SK-N-MC (cell line): ENCODE results near the gene ZNF317.

Source experiments
- DNase-seq: peaks from one replicate; pipeline ENCODE4 v3.0.0-alpha.2; 2011; ENCODE audit warnings: low read depth, low spot score
- H3K27ac ChIP-seq: fragments of 200-600 bp; sonication (generic); 2 replicates; pipeline ENCODE4 v1.5.1; 2016; ENCODE audit warnings: mixed run types
- H3K36me3 ChIP-seq: fragments of 200-600 bp; sonication (generic); 2 replicates; pipeline ENCODE4 v1.6.1; 2017; ENCODE audit warnings: antibody characterized with exemption, low read length, mixed read lengths; ENCODE audit not compliant: insufficient read depth
- H3K4me3 ChIP-seq: fragments of 200-600 bp; sonication (generic); 2 replicates; pipeline ENCODE4 v1.5.1; 2016
- H3K9ac ChIP-seq: fragments of 200-600 bp; sonication (generic); 2 replicates; pipeline ENCODE4 v1.8.0; 2017; ENCODE audit warnings: mixed run types, mixed read lengths; ENCODE audit not compliant: insufficient read length
- H3K9me3 ChIP-seq: fragments of 200-600 bp; sonication (generic); 2 replicates; pipeline ENCODE4 v1.6.1; 2017; ENCODE audit warnings: low read depth, mild to moderate bottlenecking, antibody characterized with exemption, low read length, moderate library complexity, mixed read lengths
- EZH2 ChIP-seq: fragments of 200-600 bp; sonication (generic); IDR thresholded peaks from one replicate; pipeline ENCODE4 v1.6.1; 2017; ENCODE audit warnings: antibody characterized with exemption
- FOXP2 ChIP-seq: optimal IDR thresholded peaks from 2 replicates; pipeline ENCODE3; 2011; ENCODE audit warnings: mild to moderate bottlenecking, moderate library complexity; ENCODE audit not compliant: insufficient read depth; ENCODE audit errors: extremely low read length, control extremely low read depth
- POLR2AphosphoS5 ChIP-seq: IDR thresholded peaks from 2 replicates; pipeline ENCODE4 v1.6.1; 2012; ENCODE audit warnings: mild to moderate bottlenecking, low read depth, low read length, borderline replicate concordance

Gene ZNF317

DNA sequence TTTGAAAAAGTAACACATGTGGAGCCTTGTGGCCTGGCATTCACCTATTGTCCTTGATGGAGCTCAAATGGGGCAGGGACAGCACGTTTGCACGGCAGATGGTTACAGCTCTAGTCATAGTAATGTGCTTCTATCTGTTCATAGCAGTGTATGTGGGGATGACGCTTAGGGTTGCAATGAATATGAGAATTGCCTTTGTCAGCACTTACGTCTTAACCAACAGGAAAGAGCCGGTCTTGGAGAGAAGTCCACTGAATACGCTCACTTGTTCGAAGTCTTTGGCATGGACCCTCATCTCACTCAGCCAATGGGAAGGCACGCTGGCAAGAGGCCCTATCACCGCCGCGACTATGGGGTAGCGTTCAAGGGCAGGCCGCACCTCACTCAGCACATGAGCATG, 19.7 kb downstream of the ZNF317 start:
- Histone ChIP-seq H3K27ac (no peak overlapping the region), H3K9ac (no peak overlapping the region), H3K9me3 (peaks cover 29% of the 10 kb centered on the region; the same call in 1 of the 2 replicates), H3K4me3 (no peak overlapping the region), H3K36me3 (peaks cover 97% of the 10 kb centered on the region)
- TF ChIP-seq POLR2AphosphoS5 (no peak), FOXP2 (no peak), EZH2 (no peak)
- no peak for DNase-seq

- no peak for TF ChIP-seq POLR2AphosphoS5
- no peak for TF ChIP-seq EZH2
- no peak for TF ChIP-seq FOXP2
- Histone ChIP-seq H3K4me3 (no peak overlapping the region), H3K27ac (no peak overlapping the region), H3K36me3 (peaks cover 88% of the 10 kb centered on the region), H3K9ac (no peak overlapping the region), H3K9me3 (peaks cover 28% of the 10 kb centered on the region; the same call in 1 of the 2 replicates)
- no peak for DNase-seq
These were observed 21.2 kb downstream of the ZNF317 start for GRCh38 chr19:9161427-9161826.

DNA sequence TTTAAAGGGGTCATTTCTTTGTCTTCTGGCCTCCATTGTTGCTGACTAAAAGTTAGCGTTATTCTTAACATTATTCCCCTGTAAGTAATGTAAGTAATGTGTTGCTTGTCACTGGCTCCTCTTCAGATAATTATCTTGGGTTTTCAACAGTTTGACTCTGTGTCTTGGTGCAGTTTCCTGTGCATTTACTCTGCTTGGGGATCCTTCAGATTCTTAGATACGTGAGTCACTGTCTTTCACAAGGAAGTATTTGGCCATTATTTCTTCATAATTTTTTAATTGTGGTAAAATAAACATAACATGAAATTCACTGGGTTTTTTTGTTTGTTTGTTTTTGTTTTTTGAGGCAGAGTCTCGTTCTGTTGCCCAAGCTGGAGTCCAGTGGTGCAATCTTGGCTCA, 25.1 kb downstream of the ZNF317 start:
- Histone ChIP-seq H3K27ac (no peak overlapping the region), H3K4me3 (no peak overlapping the region), H3K9me3 (peaks cover 10% of the 10 kb centered on the region; the same call in 1 of the 2 replicates), H3K36me3 (peaks cover 53% of the 10 kb centered on the region), H3K9ac (no peak overlapping the region)
- no peak for TF ChIP-seq POLR2AphosphoS5
- TF ChIP-seq EZH2, result no peak
- TF ChIP-seq FOXP2, result no peak
- no peak for DNase-seq

- H3K9me3 ChIP-seq, result 0 out of 2 replicates have a peak, but pooled peaks cover 5% of the 10 kb centered on the region
- H3K27ac ChIP-seq, result no peak overlapping the region
- H3K4me3 ChIP-seq, result no peak overlapping the region
- TF ChIP-seq EZH2 (no peak), FOXP2 (no peak), POLR2AphosphoS5 (no peak)
- DNase-seq, result no peak
- peaks cover 38% of the 10 kb centered on the region for H3K36me3 ChIP-seq
- H3K9ac ChIP-seq, result no peak overlapping the region
These were observed 26.6 kb downstream of the ZNF317 start for GRCh38 chr19:9166846-9167245.

GRCh38 chr19:9171393-9171991, 31.3 kb downstream of the ZNF317 start:
- no peak overlapping the region for H3K4me3 ChIP-seq
- TF ChIP-seq POLR2AphosphoS5 (no peak), EZH2 (no peak), FOXP2 (no peak)
- no peak for DNase-seq
- H3K9me3 ChIP-seq, result no peaks in the 10 kb centered on the region
- no peak overlapping the region for H3K9ac ChIP-seq
- H3K27ac ChIP-seq, result no peak overlapping the region
- H3K36me3 ChIP-seq, result peaks cover 3% of the 10 kb centered on the region; the same call in 1 of the 2 replicates

DNA sequence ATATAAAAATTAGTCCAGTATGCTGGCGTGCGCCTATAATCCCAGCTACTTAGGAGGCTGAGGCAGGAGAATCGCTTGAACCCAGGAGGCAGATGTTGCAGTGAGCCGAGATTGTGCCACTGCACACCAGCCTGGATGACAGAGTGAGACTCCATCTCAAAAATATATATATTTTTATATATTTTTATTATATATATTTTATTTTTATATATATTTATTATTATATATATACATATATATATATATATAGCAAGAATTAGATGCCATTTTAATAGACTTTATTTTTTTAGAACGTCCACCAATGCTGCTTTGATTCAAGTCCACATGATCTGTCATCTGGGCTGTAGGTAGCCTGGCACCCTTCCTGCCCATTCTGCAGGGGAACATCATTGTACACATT, 35.1 kb downstream of the ZNF317 start:
- no peak for DNase-seq
- Histone ChIP-seq H3K9me3 (no peaks in the 10 kb centered on the region), H3K27ac (no peak overlapping the region), H3K4me3 (no peak overlapping the region), H3K9ac (no peak overlapping the region), H3K36me3 (no peaks in the 10 kb centered on the region)
- TF ChIP-seq POLR2AphosphoS5 (no peak), EZH2 (no peak), FOXP2 (no peak)

GRCh38 chr19:9178901-9179300, 38.7 kb downstream of the ZNF317 start, which contains the start of gene OR7D2:
Gene OR7D2, plus strand, starts transcription at chr19:9178979. Its CDS starts 6,803 bp downstream, at chr19:9185782.
- TF ChIP-seq POLR2AphosphoS5, result no peak
- TF ChIP-seq FOXP2, result no peak
- no peak for TF ChIP-seq EZH2
- H3K4me3 ChIP-seq, result no peak within 1 kb of the TSS
- no peak for DNase-seq
- no peaks in the 10 kb centered on the region for H3K36me3 ChIP-seq
- H3K9me3 ChIP-seq, result no peaks in the 10 kb centered on the region
- H3K9ac ChIP-seq, result no peak within 1 kb of the TSS
- no peak within 1 kb of the TSS for H3K27ac ChIP-seq

- no peak for DNase-seq
- no peak for TF ChIP-seq EZH2
- TF ChIP-seq FOXP2, result no peak
- TF ChIP-seq POLR2AphosphoS5, result no peak
- no peak overlapping the region for H3K27ac ChIP-seq
- no peak overlapping the region for H3K4me3 ChIP-seq
- no peaks in the 10 kb centered on the region for H3K36me3 ChIP-seq
- H3K9me3 ChIP-seq, result no peaks in the 10 kb centered on the region
- H3K9ac ChIP-seq, result no peak overlapping the region
These were observed 42.8 kb downstream of the ZNF317 start for GRCh38 chr19:9183000-9183399.

DNA sequence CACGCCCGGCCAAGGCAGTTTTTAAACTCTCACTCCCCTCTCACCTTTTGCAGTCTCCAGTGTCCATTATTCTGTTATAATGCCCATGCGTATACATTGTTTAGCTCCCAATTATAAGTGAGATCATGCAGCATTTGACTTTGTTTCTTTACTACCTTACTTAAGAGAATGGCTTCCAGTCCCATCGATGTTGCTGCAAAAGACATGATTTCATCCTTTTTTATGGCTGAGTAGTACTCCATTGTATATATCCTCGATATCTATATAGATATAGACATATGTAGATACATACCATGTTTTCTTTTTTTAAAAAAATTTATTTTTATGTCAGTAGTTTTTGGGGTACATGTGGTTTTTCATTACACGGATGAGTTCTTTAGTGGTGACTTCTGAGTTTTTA, 47.0 kb downstream of the ZNF317 start:
- Histone ChIP-seq H3K9ac (no peak overlapping the region), H3K27ac (no peak overlapping the region), H3K9me3 (no peaks in the 10 kb centered on the region), H3K36me3 (no peaks in the 10 kb centered on the region), H3K4me3 (no peak overlapping the region)
- TF ChIP-seq POLR2AphosphoS5 (no peak), FOXP2 (no peak), EZH2 (no peak)
- DNase-seq, result no peak
